Mesenchymal stem cell (in vitro differentiated cells and primary cell): ENCODE results near the gene ADGRF5.

Experiments
- DNase-seq: peaks from one replicate; pipeline ENCODE4 v3.0.0-alpha.2; 2013
- H2AFZ ChIP-seq: one replicate; pipeline ENCODE4 v1.6.1; 2013; ENCODE audit warnings: low read depth, mild to moderate bottlenecking, control low read depth, inconsistent platforms, low read length, moderate library complexity
- H2AK5ac ChIP-seq: 2 replicates; pipeline ENCODE4 v1.6.1; 2013; ENCODE audit warnings: low read length, moderate library complexity, mild to moderate bottlenecking, inconsistent platforms; ENCODE audit not compliant: severe bottlenecking
- H2BK120ac ChIP-seq: one replicate; pipeline ENCODE4 v1.6.1; 2013; ENCODE audit warnings: low read depth, mild to moderate bottlenecking, inconsistent platforms, low read length, moderate library complexity
- H2BK12ac ChIP-seq, 2 experiments: one replicate each; pipeline ENCODE4 v1.6.1; 2013; ENCODE audit warnings: inconsistent platforms in 2 of 2, low read length in 2 of 2, mild to moderate bottlenecking in 2 of 2, moderate library complexity in 2 of 2, control low read depth in 1 of 2
- H2BK15ac ChIP-seq: one replicate; pipeline ENCODE4 v1.6.1; 2013; ENCODE audit warnings: mild to moderate bottlenecking, low read depth, inconsistent platforms; ENCODE audit not compliant: poor library complexity, severe bottlenecking
- H2BK5ac ChIP-seq: 2 replicates; pipeline ENCODE4 v1.6.1; 2013; ENCODE audit warnings: low read depth, mild to moderate bottlenecking, low read length, control low read depth, inconsistent platforms; ENCODE audit not compliant: poor library complexity, severe bottlenecking
- H3K14ac ChIP-seq, 2 experiments: one replicate each; pipeline ENCODE4 v1.6.1; 2013; ENCODE audit warnings: inconsistent platforms in 2 of 2, low read length in 2 of 2, control low read depth in 1 of 2, mild to moderate bottlenecking in 1 of 2, moderate library complexity in 1 of 2
- H3K18ac ChIP-seq, 2 experiments: one replicate each; pipeline ENCODE4 v1.6.1; 2013; ENCODE audit warnings: inconsistent platforms in 2 of 2, low read length in 2 of 2, control low read depth in 1 of 2, low read depth in 1 of 2, mild to moderate bottlenecking in 1 of 2
- H3K23ac ChIP-seq, 2 experiments: one replicate each; pipeline ENCODE4 v1.6.1; 2013; ENCODE audit warnings: inconsistent platforms in 2 of 2, low read length in 2 of 2, mild to moderate bottlenecking in 2 of 2, moderate library complexity in 2 of 2, control low read depth in 1 of 2
- H3K27ac ChIP-seq: 2 replicates; pipeline ENCODE4 v1.5.1; 2013; ENCODE audit warnings: mild to moderate bottlenecking, moderate library complexity, low read length, control low read depth, inconsistent platforms; ENCODE audit not compliant: poor library complexity, severe bottlenecking
- H3K27me3 ChIP-seq, 2 experiments: 2 replicates each; pipeline versions ENCODE4 v1.6.1 to v1.7.0; 2013; ENCODE audit warnings: low read length in 2 of 2, mild to moderate bottlenecking in 2 of 2, moderate library complexity in 2 of 2, control low read depth in 1 of 2, inconsistent platforms in 1 of 2; ENCODE audit not compliant: control insufficient read depth in 1 of 2, insufficient read depth in 1 of 2
- H3K36me3 ChIP-seq, 2 experiments: 2 replicates each; pipeline versions ENCODE4 v1.6.1 to v1.7.0; 2013; ENCODE audit warnings: low read length in 2 of 2, control low read depth in 1 of 2, inconsistent platforms in 1 of 2, low read depth in 1 of 2, mild to moderate bottlenecking in 1 of 2; ENCODE audit not compliant: insufficient read depth in 2 of 2, control insufficient read depth in 1 of 2
- H3K4ac ChIP-seq, 2 experiments: one replicate each; pipeline ENCODE4 v1.6.1; 2013; ENCODE audit warnings: inconsistent platforms in 2 of 2, low read length in 2 of 2, mild to moderate bottlenecking in 2 of 2, moderate library complexity in 2 of 2, control low read depth in 1 of 2, low read depth in 1 of 2
- H3K4me1 ChIP-seq: 2 replicates; pipeline ENCODE4 v1.6.1; 2013; ENCODE audit warnings: low read depth, low read length, control low read depth; ENCODE audit not compliant: control insufficient read depth, insufficient read depth
- H3K4me2 ChIP-seq: 2 replicates; pipeline ENCODE4 v1.6.1; 2013; ENCODE audit warnings: low read length, mild to moderate bottlenecking, inconsistent platforms; ENCODE audit not compliant: poor library complexity, severe bottlenecking
- H3K4me3 ChIP-seq, 2 experiments: 2 replicates each; pipeline versions ENCODE4 v1.5.1 to v1.7.0; 2013; ENCODE audit warnings: low read length in 2 of 2, mild to moderate bottlenecking in 2 of 2, control low read depth in 1 of 2, low read depth in 1 of 2; ENCODE audit not compliant: insufficient read depth in 1 of 2
- H3K79me1 ChIP-seq: replicated peaks from 2 replicates; pipeline ENCODE4 v1.6.1; 2013; ENCODE audit warnings: mild to moderate bottlenecking, control low read depth, low read length, inconsistent platforms; ENCODE audit not compliant: poor library complexity, severe bottlenecking
- H3K9ac ChIP-seq: 2 replicates; pipeline ENCODE4 v1.7.0; 2013; ENCODE audit warnings: mild to moderate bottlenecking, low read length, moderate library complexity
- H3K9me3 ChIP-seq: 2 replicates; pipeline ENCODE4 v1.7.0; 2013; ENCODE audit warnings: mild to moderate bottlenecking, low read length; ENCODE audit not compliant: control insufficient read depth
- H4K8ac ChIP-seq: one replicate; pipeline ENCODE4 v1.6.1; 2013; ENCODE audit warnings: inconsistent platforms, mild to moderate bottlenecking, low read length, moderate library complexity
- H4K91ac ChIP-seq: one replicate; pipeline ENCODE4 v1.6.1; 2013; ENCODE audit warnings: mild to moderate bottlenecking, low read length, inconsistent platforms
- WGBS: methylation state at CpG from one replicate; pipeline ENCODE4 v1.1.7; 2013; ENCODE audit warnings: mixed read lengths; 5-methylcytosine and 5-hydroxymethylcytosine counted together

ADGRF5 gene

DNA sequence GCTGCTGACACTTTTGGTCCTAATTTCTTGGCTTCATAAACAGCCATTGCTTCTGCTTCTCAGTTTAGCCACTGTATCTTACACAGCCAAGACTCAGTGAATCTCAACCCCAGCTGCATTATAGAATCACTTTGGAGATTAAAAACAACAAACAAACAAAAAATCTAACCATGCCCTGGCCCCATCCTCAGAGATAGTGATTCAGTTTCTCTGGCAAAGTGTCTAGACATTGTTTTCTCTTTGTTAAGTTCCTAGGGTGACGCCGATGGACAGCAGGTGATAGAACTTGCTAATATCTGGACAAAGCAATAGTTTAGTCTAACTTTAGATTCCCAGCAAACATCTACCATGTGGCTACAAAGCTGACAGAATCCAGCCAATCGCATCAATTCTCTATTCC, 2.9 kb downstream of the ADGRF5 start:
- Histone ChIP-seq H2AK5ac (no peak overlapping the region), H2BK120ac (no peak overlapping the region), H4K91ac (no peak overlapping the region), H2AFZ (no peak overlapping the region), H3K14ac (no peak overlapping the region), H2BK5ac (no peak overlapping the region), H4K8ac (no peak overlapping the region), H3K4me1 (no peaks in the 10 kb centered on the region), H2BK15ac (no peak overlapping the region), H3K4me3 (no peak overlapping the region), H3K27ac (no peak overlapping the region), H3K27me3 (no peaks in the 10 kb centered on the region), H3K23ac (no peak overlapping the region), H3K4me2 (no peak overlapping the region), H3K4ac (no peak overlapping the region), H3K9ac (no peak overlapping the region), H3K9me3 (no peaks in the 10 kb centered on the region), H3K18ac (no peak overlapping the region), H2BK12ac (no peak overlapping the region), H3K79me1 (no peaks in the 10 kb centered on the region), H3K36me3 (no peaks in the 10 kb centered on the region)
- no peak for DNase-seq
- 93% methylated on average over 3 of the region's 3 CpGs for WGBS

DNA sequence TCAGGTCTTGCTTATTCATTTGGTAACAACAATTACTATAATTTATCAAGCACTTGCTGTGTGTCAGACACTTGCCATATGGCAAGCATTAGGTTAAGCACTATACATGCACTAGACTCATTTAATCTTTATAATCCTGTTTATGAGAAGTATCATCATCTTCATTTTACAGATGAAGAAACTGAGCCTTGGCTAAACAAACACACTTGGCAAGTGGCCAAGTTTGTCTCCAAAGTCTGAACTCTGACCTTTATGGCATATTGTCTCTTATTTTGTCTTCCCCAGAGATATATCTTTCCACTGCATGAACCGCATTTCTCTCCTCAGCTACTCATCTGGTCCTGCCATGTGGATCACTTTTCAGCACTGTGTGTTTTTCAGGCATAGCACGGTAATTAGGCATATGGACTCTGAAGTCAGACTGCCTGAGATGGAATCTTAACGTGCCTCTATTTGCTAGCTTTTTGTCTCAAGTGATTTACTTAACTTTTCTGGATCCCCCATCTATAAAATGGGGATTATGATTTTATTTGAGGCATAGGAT, 4.7 kb downstream of the ADGRF5 start:
- Histone ChIP-seq H3K14ac (no peak overlapping the region), H3K18ac (no peak overlapping the region), H2BK120ac (no peak overlapping the region), H3K4me3 (no peak overlapping the region), H2AK5ac (no peak overlapping the region), H4K91ac (no peak overlapping the region), H3K4me1 (no peaks in the 10 kb centered on the region), H3K79me1 (no peaks in the 10 kb centered on the region), H3K4me2 (no peak overlapping the region), H2AFZ (no peak overlapping the region), H3K4ac (no peak overlapping the region), H2BK12ac (no peak overlapping the region), H4K8ac (no peak overlapping the region), H2BK5ac (no peak overlapping the region), H3K27ac (no peak overlapping the region), H3K9ac (no peak overlapping the region), H3K36me3 (no peaks in the 10 kb centered on the region), H3K27me3 (no peaks in the 10 kb centered on the region), H2BK15ac (no peak overlapping the region), H3K9me3 (no peaks in the 10 kb centered on the region), H3K23ac (no peak overlapping the region)
- 77% methylated on average over 3 of the region's 3 CpGs for WGBS
- no peak for DNase-seq

DNA sequence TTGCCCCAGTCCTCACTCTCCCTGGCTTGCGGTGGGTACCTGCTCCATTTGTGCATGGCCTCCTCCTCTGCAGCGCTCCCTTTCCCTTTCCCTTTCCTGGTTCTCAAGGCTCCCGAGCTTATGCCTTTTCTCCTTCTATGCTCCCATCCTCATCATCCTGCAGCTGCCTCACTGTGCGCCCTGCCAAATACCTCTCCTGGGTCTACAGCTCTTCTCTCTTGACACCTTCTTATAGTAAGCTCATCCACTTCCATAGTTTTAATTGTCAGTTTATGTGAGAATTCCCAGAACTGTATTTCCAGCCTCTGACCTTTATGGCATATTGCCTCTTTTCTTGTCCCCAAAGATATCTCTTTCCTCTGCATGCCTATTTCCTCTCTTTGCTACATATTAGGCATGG, 5.9 kb downstream of the ADGRF5 start:
- Histone ChIP-seq H3K4me1 (no peaks in the 10 kb centered on the region), H2BK12ac (no peak overlapping the region), H3K4me3 (no peak overlapping the region), H2AFZ (no peak overlapping the region), H3K36me3 (no peaks in the 10 kb centered on the region), H3K9ac (no peak overlapping the region), H3K4ac (no peak overlapping the region), H3K14ac (no peak overlapping the region), H2BK15ac (no peak overlapping the region), H3K23ac (no peak overlapping the region), H3K4me2 (no peak overlapping the region), H3K27ac (no peak overlapping the region), H4K91ac (no peak overlapping the region), H3K9me3 (no peaks in the 10 kb centered on the region), H3K27me3 (no peaks in the 10 kb centered on the region), H3K79me1 (no peaks in the 10 kb centered on the region), H2BK120ac (no peak overlapping the region), H3K18ac (no peak overlapping the region), H2BK5ac (no peak overlapping the region), H2AK5ac (no peak overlapping the region), H4K8ac (no peak overlapping the region)
- 90% methylated on average over 4 of the region's 4 CpGs for WGBS
- DNase-seq, result no peak

- no peak overlapping the region for H2BK15ac ChIP-seq
- H3K9ac ChIP-seq, result no peak overlapping the region
- no peak overlapping the region for H3K27ac ChIP-seq
- no peak overlapping the region for H2BK12ac ChIP-seq
- no peak overlapping the region for H4K8ac ChIP-seq
- H2AK5ac ChIP-seq, result no peak overlapping the region
- no peaks in the 10 kb centered on the region for H3K9me3 ChIP-seq
- H2BK5ac ChIP-seq, result no peak overlapping the region
- no peak overlapping the region for H3K4ac ChIP-seq
- H3K4me1 ChIP-seq, result no peaks in the 10 kb centered on the region
- no peak overlapping the region for H3K23ac ChIP-seq
- H2AFZ ChIP-seq, result no peak overlapping the region
- H4K91ac ChIP-seq, result no peak overlapping the region
- no peak overlapping the region for H3K14ac ChIP-seq
- H3K4me2 ChIP-seq, result no peak overlapping the region
- H3K79me1 ChIP-seq, result no peaks in the 10 kb centered on the region
- no peak overlapping the region for H3K18ac ChIP-seq
- no peak overlapping the region for H3K4me3 ChIP-seq
- no peaks in the 10 kb centered on the region for H3K27me3 ChIP-seq
- H3K36me3 ChIP-seq, result no peaks in the 10 kb centered on the region
- DNase-seq, result no peak
- H2BK120ac ChIP-seq, result no peak overlapping the region
Measured at GRCh38 chr6:46915380-46915779, 6.4 kb downstream of the ADGRF5 start.
